CD14-positive monocyte (primary cell): ENCODE results near the gene TGIF2. TPM values are rescaled to one million over a fixed set of nuclear protein-coding genes. Genes with fewer than 3 reads are reported as not detected.
A peak's percentile ranks its signal among the peaks of the same experiment; 100 is the strongest.

ENCODE experiments used
- DNase-seq, 3 donors: peaks; one replicate each; pipeline ENCODE4 v3.0.0-alpha.2; 2011 to 2022
- H2AFZ ChIP-seq: 2 replicates; pipeline ENCODE4 v1.6.0; 2012; ENCODE audit warnings: mild to moderate bottlenecking, low read depth, low read length, inconsistent platforms; ENCODE audit not compliant: insufficient read depth, poor library complexity, severe bottlenecking
- H3K27ac ChIP-seq, 2 donors: 1 replicate in 1 of 2; 2 replicates in 1 of 2; pipeline ENCODE4 v1.5.1; 2012 to 2013; ENCODE audit warnings: low read length in 2 of 2, control low read depth in 1 of 2, inconsistent platforms in 1 of 2, low read depth in 1 of 2, mild to moderate bottlenecking in 1 of 2
- H3K27me3 ChIP-seq, 2 donors: one replicate each; pipeline versions ENCODE4 v1.6.0 to v1.6.1; 2011 to 2013; ENCODE audit warnings: low read length in 2 of 2; ENCODE audit not compliant: control insufficient read depth in 2 of 2, insufficient read depth in 2 of 2
- H3K36me3 ChIP-seq, 2 donors: replicated peaks in 1 of 2; 1 replicate in 1 of 2; 2 replicates in 1 of 2; pipeline versions ENCODE4 v1.5.1 to v1.6.1; 2012 to 2013; ENCODE audit warnings: low read length in 2 of 2, control low read depth in 1 of 2, inconsistent platforms in 1 of 2, mild to moderate bottlenecking in 1 of 2; ENCODE audit not compliant: insufficient read depth in 2 of 2, control insufficient read depth in 1 of 2
- H3K4me1 ChIP-seq, 2 donors: 1 replicate in 1 of 2; 2 replicates in 1 of 2; pipeline versions ENCODE4 v1.5.1 to v1.6.1; 2012 to 2013; ENCODE audit warnings: low read length in 2 of 2, control low read depth in 1 of 2, inconsistent platforms in 1 of 2, mild to moderate bottlenecking in 1 of 2, moderate library complexity in 1 of 2; ENCODE audit not compliant: insufficient read depth in 2 of 2, control insufficient read depth in 1 of 2
- H3K4me2 ChIP-seq: replicated peaks from 2 replicates; pipeline ENCODE3; 2012; ENCODE audit warnings: low read length, moderate library complexity, mild to moderate bottlenecking; ENCODE audit not compliant: poor library complexity, severe bottlenecking; ENCODE audit errors: extremely low read depth
- H3K4me3 ChIP-seq, 3 experiments: fragments of 200-600 bp in 1 of 3; sonication (generic) in 1 of 3; replicated peaks in 1 of 3; 1 replicate in 2 of 3; 2 replicates in 1 of 3; pipeline ENCODE4 v1.5.1; 2011 to 2013; ENCODE audit warnings: low read length in 3 of 3, mild to moderate bottlenecking in 3 of 3, control low read depth in 2 of 3, low read depth in 2 of 3, inconsistent platforms in 1 of 3, moderate library complexity in 1 of 3
- H3K79me2 ChIP-seq: 2 replicates; pipeline ENCODE4 v1.6.0; 2012; ENCODE audit warnings: mild to moderate bottlenecking, control low read depth, inconsistent platforms, low read length, moderate library complexity; ENCODE audit not compliant: insufficient read depth
- H3K9ac ChIP-seq: 2 replicates; pipeline ENCODE4 v1.6.0; 2017; ENCODE audit warnings: low read length, mild to moderate bottlenecking; ENCODE audit not compliant: insufficient read depth, poor library complexity, severe bottlenecking
- H3K9me3 ChIP-seq, 2 donors: replicated peaks in 1 of 2; 1 replicate in 1 of 2; 2 replicates in 1 of 2; pipeline versions ENCODE4 v1.5.1 to v1.6.1; 2012 to 2013; ENCODE audit warnings: low read length in 2 of 2, control low read depth in 1 of 2; ENCODE audit not compliant: control insufficient read depth in 1 of 2, insufficient read depth in 1 of 2
- H4K20me1 ChIP-seq: 2 replicates; pipeline ENCODE4 v1.6.0; 2012; ENCODE audit warnings: mild to moderate bottlenecking, low read length, control low read depth, moderate library complexity; ENCODE audit not compliant: insufficient read depth
- H3K27ac Mint-ChIP-seq, 7 donors: one replicate each; pipeline ENCODE4 v1.8.0; 2020; ENCODE audit warnings: mild to moderate bottlenecking in 7 of 7, mixed read lengths in 7 of 7, moderate library complexity in 6 of 7, inconsistent platforms in 2 of 7
- H3K27me3 Mint-ChIP-seq, 3 donors: one replicate each; pipeline ENCODE4 v1.8.0; 2021 to 2022; ENCODE audit warnings: low read depth in 3 of 3, mild to moderate bottlenecking in 3 of 3, mixed read lengths in 3 of 3, moderate library complexity in 3 of 3, inconsistent platforms in 1 of 3
- H3K36me3 Mint-ChIP-seq, 2 donors: one replicate each; pipeline ENCODE4 v1.8.0; 2020; ENCODE audit warnings: mixed read lengths in 2 of 2, inconsistent platforms in 1 of 2, mild to moderate bottlenecking in 1 of 2
- H3K4me1 Mint-ChIP-seq: one replicate; pipeline ENCODE4 v1.8.0; 2020; ENCODE audit warnings: mild to moderate bottlenecking, mixed read lengths
- H3K4me3 Mint-ChIP-seq, 2 donors: one replicate each; pipeline ENCODE4 v1.8.0; 2020; ENCODE audit warnings: mild to moderate bottlenecking in 2 of 2, mixed read lengths in 2 of 2, moderate library complexity in 1 of 2
- H3K9me3 Mint-ChIP-seq, 7 donors: one replicate each; pipeline ENCODE4 v1.8.0; 2020 to 2022; ENCODE audit warnings: mixed read lengths in 7 of 7, mild to moderate bottlenecking in 6 of 7, moderate library complexity in 6 of 7, inconsistent platforms in 2 of 7
- CTCF ChIP-seq: fragments of 200-600 bp; IDR thresholded peaks from one replicate; pipeline ENCODE4 v1.8.0; 2022; ENCODE audit warnings: antibody characterized with exemption, mild to moderate bottlenecking
- whole genome bisulfite sequencing: methylation state at CpG from one replicate; pipeline ENCODE4 v1.1.5; 2013; ENCODE audit warnings: missing lambda C conversion rate; ENCODE audit not compliant: insufficient coverage; 5-methylcytosine and 5-hydroxymethylcytosine counted together
- intact Hi-C, 2 donors: fragments of 100-400 bp; cut with micrococcal nuclease; formaldehyde crosslinking; loops; one replicate each; pipeline versions ENCODE4 v1.15.0 to v1.15.1; 2023
- polyA plus RNA-seq, 3 donors: library from polyadenylated mRNA; depleted of rRNA in 1 of 3; unstranded in 2 of 3; stranded (reverse) in 1 of 3; fragments of 300-500 nt in 2 of 3; fragments of >200 nt in 1 of 3; fragmentation: Illumina TruSeq in 2 of 3; gene quantifications; 1 replicate in 2 of 3; 2 replicates in 1 of 3; pipeline ENCODE4 v1.2.3, GENCODE V29; 2012 to 2021

TGIF2 gene
- polyA plus RNA-seq, 3 donors: 11.0 to 15.9 (median 12.2) TPM

- H3K27me3 Mint-ChIP-seq: peaks cover 0 to 3% (median 0%) of the 10 kb centered on the region in 3 donors
- H3K27ac Mint-ChIP-seq: no peak overlapping the region
- H3K9ac ChIP-seq: no peak overlapping the region
- H3K9me3 ChIP-seq: no peaks in the 10 kb centered on the region
- no peak overlapping the region for H2AFZ ChIP-seq
- no peak overlapping the region for H3K4me3 Mint-ChIP-seq
- intact Hi-C loops: no loop called here
- H3K4me1 ChIP-seq: peaks cover 6 to 8% of the 10 kb centered on the region in 2 donors
- no peak overlapping the region for H3K4me3 ChIP-seq
- WGBS: 86% methylated on average over 1 of the region's 2 CpGs
- no peaks in the 10 kb centered on the region for H3K27me3 ChIP-seq
- DNase-seq: no peak
- no peak overlapping the region for H3K4me2 ChIP-seq
- H3K27ac ChIP-seq: no peak overlapping the region
- H3K4me1 Mint-ChIP-seq: peaks cover 14% of the 10 kb centered on the region
- no peaks in the 10 kb centered on the region for H3K79me2 ChIP-seq
- H3K36me3 Mint-ChIP-seq: peaks cover 0 to 5% of the 10 kb centered on the region in 2 donors
- no peaks in the 10 kb centered on the region for H3K9me3 Mint-ChIP-seq
- no peak for TF ChIP-seq CTCF
- no peaks in the 10 kb centered on the region for H4K20me1 ChIP-seq
- H3K36me3 ChIP-seq: no peaks in the 10 kb centered on the region
Observed at GRCh38 chr20:36624944-36625324, 51.5 kb downstream of the TGIF2 start.

- peaks cover 11 to 16% of the 10 kb centered on the region in 2 donors for H3K4me1 ChIP-seq
- H3K9me3 Mint-ChIP-seq: no peaks in the 10 kb centered on the region
- H3K4me1 Mint-ChIP-seq: peaks cover 34% of the 10 kb centered on the region
- DNase-seq: no peak
- no peaks in the 10 kb centered on the region for H3K27me3 ChIP-seq
- no peak for TF ChIP-seq CTCF
- no peaks in the 10 kb centered on the region for H3K36me3 ChIP-seq
- no peaks in the 10 kb centered on the region for H3K9me3 ChIP-seq
- no peaks in the 10 kb centered on the region for H4K20me1 ChIP-seq
- peaks cover 0 to 2% of the 10 kb centered on the region in 2 donors for H3K36me3 Mint-ChIP-seq
- no peak overlapping the region for H3K4me3 Mint-ChIP-seq
- H3K4me3 ChIP-seq: no peak overlapping the region
- peaks cover 0 to 3% (median 0%) of the 10 kb centered on the region in 3 donors for H3K27me3 Mint-ChIP-seq
- no peak overlapping the region for H3K9ac ChIP-seq
- H2AFZ ChIP-seq: no peak overlapping the region
- peak overlapping the region in 1 of 7 donors; percentile 49 for H3K27ac Mint-ChIP-seq
- no peak overlapping the region for H3K27ac ChIP-seq
- no peaks in the 10 kb centered on the region for H3K79me2 ChIP-seq
- 91% methylated on average over 3 of the region's 7 CpGs for WGBS
- no peak overlapping the region for H3K4me2 ChIP-seq
- intact Hi-C loops: no loop called here
Observed at GRCh38 chr20:36628076-36628475, 54.7 kb downstream of the TGIF2 start.
